ENCODE measurements around the gene NIPAL1. TPM values are rescaled to one million over a fixed set of nuclear protein-coding genes. Genes with fewer than 3 reads are reported as not detected.

The NIPAL1 gene
- total and polyA plus RNA-seq, 2 donors (not counting 3 experiments of a cell fraction or from before 2014, with no cell fraction given): 0.36 to 1.7 TPM

DNA sequence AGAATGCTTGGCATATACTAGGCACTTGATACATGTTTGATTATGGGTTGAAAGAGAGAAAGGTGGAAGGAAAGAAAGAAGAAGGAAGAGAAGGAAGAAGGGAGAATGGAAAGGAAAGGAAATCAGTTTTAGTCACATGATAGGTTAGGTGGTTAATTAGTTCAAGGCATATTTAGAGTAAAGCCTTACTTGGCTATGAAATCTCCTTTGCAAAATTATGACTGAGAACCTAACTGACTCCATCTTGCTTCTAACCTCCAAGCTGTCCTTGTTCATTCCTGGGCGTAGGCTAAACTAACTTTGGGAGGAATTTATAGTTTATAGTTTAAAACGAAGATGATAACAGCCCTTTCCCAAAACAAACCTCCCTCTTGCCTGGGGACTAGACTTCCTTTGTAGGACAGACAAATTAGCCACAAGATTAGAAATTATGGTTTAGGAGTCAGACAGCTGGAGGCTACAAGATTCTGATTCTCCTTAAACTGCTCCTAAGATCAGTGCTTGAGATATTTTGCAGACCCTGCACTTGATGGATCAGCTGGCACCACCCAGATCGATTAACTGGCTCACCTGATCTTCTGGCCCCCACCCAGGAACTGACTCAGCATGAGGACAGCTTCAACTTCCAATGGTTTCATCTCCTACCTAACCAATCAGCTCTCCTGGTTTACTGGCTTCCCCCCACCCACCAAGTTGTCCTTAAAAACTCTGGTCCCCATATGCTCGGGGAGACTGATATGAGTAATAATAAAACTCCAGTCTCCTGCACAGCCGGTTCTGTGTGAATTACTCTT, 62.5 kb downstream of the NIPAL1 start:
- Histone ChIP-seq H3K79me2 (ENCODE audit: control insufficient read depth, insufficient read depth, low read length) (no peaks in the 10 kb centered on the region), H2AFZ (ENCODE audit: low read depth, low read length) (peak overlapping the region; percentile 45), H3K27me3 (ENCODE audit: control insufficient read depth in 2 of 2, insufficient read depth in 2 of 2, low read length in 2 of 2) (no peaks in the 10 kb centered on the region), H3K36me3 (ENCODE audit: control insufficient read depth in 2 of 2, extremely low read depth in 1 of 2, insufficient read depth in 2 of 2, low read length in 2 of 2) (no peaks in the 10 kb centered on the region), H3K9me3 (replicated peaks; ENCODE audit: control insufficient read depth, insufficient read depth, low read length) (no peaks in the 10 kb centered on the region), H3K4me2 (ENCODE audit: insufficient read depth, low read length) (peak overlapping the region; percentile 74), H3K4me3 (replicated peaks in 1 of 3; ENCODE audit: insufficient read depth in 1 of 3, low read depth in 1 of 3, low read length in 3 of 3) (no peak overlapping the region), H3K9ac (replicated peaks; ENCODE audit: extremely low read depth, insufficient read depth, low read length) (no peak overlapping the region), H3K27ac (ENCODE audit: insufficient read depth, low read depth, low read length) (peak overlapping the region; percentile 37), H3K9me1 (replicated peaks; ENCODE audit: control insufficient read depth, extremely low read depth, insufficient read depth, low read length) (no peaks in the 10 kb centered on the region), H4K20me1 (replicated peaks; ENCODE audit: control insufficient read depth, extremely low read depth, insufficient read depth, low read length) (no peaks in the 10 kb centered on the region), H3K4me1 (ENCODE audit: control insufficient read depth, extremely low read depth, insufficient read depth, low read length) (peaks cover 28% of the 10 kb centered on the region)
- POLR2A ChIA-PET: no interaction called here
- FAIRE-seq: peak; percentile 44
- dilution Hi-C loops (cut with MboI; ENCODE audit: extremely low pct_ligation_motif_present, low sequenced_read_pairs) (no loop called here), intact Hi-C loops (cut with micrococcal nuclease) (no loop called here)
- no TSS peak for BruUV-seq (replicated peaks)
- CTCF ChIA-PET: interaction anchor here (0.6 to 1.9 kb wide), 4 partner anchors 44 to 144 kb away, joined by 3 to 10 read pairs (median 3); no protein-coding TSS in a partner anchor
- DNase-seq (ENCODE audit: low read depth, low spot score): no peak
- no peak for TF ChIP-seq POLR2AphosphoS5 (IDR thresholded peaks at IDR 0.05; ENCODE audit: insufficient read depth, low read depth, low read length)
- no peak for TF ChIP-seq CTCF (IDR thresholded peaks at IDR 0.05; ENCODE audit: extremely low read depth in 1 of 2, insufficient read depth in 1 of 2, low read depth in 1 of 2, low read length in 2 of 2)
- TF ChIP-seq FOS (IDR thresholded peaks at IDR 0.05; ENCODE audit: borderline replicate concordance, insufficient read depth, low read length): no peak
- no peak for TF ChIP-seq POLR2A (IDR thresholded peaks at IDR 0.05; ENCODE audit: low read depth, low read length)
- TF ChIP-seq EZH2 (IDR thresholded peaks at IDR 0.05; ENCODE audit: borderline replicate concordance, low read depth, low read length, severe bottlenecking): no peak
- TF ChIP-seq MYC (IDR thresholded peaks at IDR 0.05; ENCODE audit: low read depth, low read length): no peak
- no peak for TF ChIP-seq MAX (IDR thresholded peaks at IDR 0.05; ENCODE audit: insufficient read depth, insufficient read length)
- TF ChIP-seq JUN (IDR thresholded peaks at IDR 0.05; ENCODE audit: borderline replicate concordance, insufficient read depth, insufficient read length, low read depth): no peak
- TF ChIP-seq GATA2 (IDR thresholded peaks at IDR 0.05; ENCODE audit: insufficient read depth, insufficient read length, low read depth, low read length): no peak
